HG03457 (cell line): ENCODE results near the gene RAD51B.

Source experiments
- ATAC-seq: cut with Tn5 transposase; IDR thresholded peaks from one replicate; pipeline ENCODE4 v1.9.1; 2021; ENCODE audit warnings: moderate number of reproducible peaks; ENCODE audit not compliant: unreplicated experiment

Gene RAD51B

GRCh38 chr14:68573126-68573525 is 753.5 kb downstream of the RAD51B start:
- no peak for ATAC-seq

DNA sequence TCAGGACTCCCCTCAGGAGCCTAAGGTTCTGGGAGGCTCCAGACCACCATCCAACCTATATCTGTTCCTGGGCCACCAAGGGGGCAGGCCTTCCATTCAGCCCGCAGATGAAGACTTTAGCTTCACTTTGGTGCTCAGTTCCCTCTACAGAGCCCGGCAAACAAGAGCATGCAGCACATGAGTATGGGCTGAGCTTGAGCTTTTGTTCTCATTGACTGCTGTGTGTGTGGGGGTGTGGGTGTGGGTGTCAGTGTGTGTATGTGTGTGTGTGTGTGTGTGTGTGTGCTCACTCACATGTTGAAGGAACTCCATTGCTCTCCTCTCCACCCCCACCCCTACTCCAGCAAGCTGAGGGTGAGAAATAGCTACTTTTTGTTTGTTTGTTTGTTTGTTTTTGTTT is 754.1 kb downstream of the RAD51B start:
- no peak for ATAC-seq

GRCh38 chr14:68574461-68574860 is 754.9 kb downstream of the RAD51B start:
- ATAC-seq: no peak

GRCh38 chr14:68574906-68575305 is 755.3 kb downstream of the RAD51B start:
- ATAC-seq: no peak

- no peak for ATAC-seq
These were observed 755.8 kb downstream of the RAD51B start for GRCh38 chr14:68575426-68575825.

- no peak for ATAC-seq
These were observed 756.5 kb downstream of the RAD51B start for GRCh38 chr14:68576031-68576430.

- no peak for ATAC-seq
These were observed 757.1 kb downstream of the RAD51B start for GRCh38 chr14:68576496-68577244.

DNA sequence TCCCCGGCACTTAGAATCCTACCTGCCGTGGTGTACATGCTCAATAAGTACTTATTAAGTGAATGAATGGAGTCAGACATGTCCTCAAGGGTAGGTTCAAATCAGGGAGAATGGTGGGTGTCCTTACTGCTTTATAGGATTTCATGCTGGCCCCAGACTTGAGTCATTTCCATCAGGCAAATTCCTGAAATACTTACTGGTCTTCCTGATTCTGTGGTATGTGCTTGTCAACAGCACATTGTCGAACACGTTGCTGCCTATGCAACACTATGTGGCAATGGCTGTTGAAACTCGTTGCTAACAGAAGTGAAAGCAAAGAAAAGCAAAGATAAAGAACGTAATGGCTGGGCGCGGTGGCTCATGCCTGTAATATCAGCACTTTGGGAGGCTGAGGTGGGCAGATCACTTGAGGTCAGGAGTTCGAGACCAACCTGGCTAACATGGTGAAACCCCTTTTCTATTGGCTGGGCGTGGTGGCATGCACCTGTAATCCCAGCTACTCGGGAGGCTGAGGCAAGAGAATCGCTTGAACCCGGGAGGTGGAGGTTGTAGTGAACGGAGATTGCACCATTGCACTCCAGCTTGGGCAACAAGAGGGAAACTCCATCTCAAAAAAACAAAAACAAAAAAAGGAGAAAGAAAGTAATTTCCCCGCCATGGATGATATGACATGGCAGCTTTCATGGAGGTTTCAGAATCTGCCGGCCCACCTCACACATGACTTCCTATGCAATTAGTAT is 758.4 kb downstream of the RAD51B start:
- ATAC-seq: no peak

GRCh38 chr14:68578597-68578996 is 759.0 kb downstream of the RAD51B start:
- ATAC-seq: no peak

DNA sequence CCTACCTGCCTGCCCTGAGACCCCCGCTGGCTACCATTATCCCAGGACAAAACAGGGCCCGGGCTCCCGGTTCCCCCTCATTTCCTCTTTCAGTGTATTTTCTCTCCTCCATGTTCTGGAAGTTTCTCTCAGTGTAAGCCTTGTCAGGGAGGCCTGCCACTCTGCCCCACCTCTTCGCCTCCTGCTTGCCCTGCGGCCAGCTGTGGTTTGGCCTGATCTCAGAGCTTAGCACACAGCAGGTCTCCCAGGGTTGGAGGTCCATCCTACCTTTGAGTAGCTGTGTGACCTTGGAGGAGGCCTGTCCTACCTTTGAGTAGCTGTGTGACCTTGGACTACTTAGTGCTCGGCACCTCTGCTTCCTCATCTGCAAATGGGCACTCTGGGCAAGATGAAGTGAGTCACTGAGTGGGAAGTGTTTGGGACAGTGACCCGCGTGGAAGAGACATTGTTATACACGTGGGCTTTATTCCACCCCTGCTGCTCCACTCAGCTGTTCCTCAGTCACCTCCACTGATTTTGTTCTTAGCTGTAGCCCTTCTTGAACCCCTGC is 760.6 kb downstream of the RAD51B start:
- ATAC-seq: no peak

DNA sequence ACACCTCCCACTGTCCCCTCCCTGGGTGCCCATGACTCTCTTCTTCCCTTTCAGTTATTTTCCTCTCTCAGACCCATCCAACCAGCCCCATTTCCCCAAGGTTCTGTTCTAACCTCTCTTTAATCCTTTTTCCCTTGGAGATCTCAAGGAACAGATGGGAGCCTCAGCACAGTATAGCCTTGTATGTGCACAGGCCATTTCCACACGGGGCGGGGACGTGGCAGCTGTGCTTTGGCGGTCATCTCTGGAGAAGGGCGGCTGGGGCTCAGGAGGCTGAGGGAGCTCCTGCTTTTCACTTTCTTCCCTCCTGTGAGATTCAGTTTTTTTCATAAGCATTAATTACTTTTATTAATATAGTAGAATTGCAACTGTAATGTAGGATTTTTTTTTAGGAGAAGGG is 761.1 kb downstream of the RAD51B start:
- ATAC-seq: no peak

- no peak for ATAC-seq
These were observed 764.1 kb downstream of the RAD51B start for GRCh38 chr14:68583548-68584280.

DNA sequence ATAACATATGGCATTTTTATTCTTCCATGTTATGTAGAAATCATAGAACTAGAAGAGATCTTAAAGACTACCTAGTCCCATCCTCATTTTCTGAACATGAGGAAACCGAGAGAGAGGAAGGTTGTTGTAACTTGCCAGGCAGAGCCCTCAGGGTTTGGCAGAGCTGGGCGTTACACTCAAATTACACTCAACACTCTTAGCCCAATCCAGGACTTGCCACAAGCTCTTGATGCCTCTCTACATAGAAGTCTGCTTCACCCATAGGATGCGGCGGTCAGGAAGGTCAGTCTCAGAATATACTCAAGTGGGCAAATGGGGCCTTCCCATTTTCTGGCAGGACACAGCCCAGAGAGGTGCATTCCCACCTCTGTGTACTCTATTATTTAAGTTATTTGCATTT is 765.2 kb downstream of the RAD51B start:
- no peak for ATAC-seq

GRCh38 chr14:68585690-68586089 is 766.1 kb downstream of the RAD51B start:
- no peak for ATAC-seq

DNA sequence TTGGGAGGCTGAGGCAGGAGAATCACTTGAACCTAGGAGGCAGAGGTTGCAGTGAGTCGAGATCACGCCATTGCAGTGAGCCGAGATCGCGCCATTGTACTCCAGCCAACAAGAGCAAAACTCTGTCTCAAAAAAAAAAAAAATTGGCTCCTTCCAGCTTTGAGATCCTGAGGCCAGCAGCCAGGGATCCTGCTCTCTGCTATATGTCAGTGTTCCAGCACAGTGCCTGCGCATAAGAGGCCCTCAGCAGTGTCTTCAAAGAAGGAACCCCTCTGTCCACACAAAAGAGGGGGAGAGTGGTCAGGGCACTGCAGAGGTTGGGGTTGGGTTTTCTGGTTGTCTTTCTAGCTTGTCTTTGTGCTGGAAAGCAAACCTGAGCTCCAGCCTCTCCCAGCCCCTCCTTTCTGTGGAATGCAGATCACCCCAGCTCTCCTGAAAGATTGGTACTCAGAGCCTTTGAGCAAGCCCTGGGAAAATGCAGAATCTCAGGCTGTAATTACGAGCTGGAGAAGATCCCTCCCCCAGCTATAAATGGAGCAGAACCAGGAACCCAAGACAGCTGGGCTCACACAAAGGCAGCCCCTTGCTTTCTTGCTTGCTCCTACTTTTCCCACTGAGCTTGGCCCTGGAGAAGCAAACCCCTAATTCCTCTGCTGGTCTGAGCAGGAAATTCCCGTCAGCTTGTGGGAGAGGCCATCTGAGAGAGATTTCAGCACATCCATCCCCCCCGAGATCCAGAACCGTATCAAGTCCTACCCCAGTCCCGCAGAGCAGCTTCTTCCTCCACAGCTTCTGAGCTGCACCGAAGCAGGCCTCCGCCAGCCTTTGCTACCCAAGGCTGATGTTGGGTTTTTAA is 767.5 kb downstream of the RAD51B start:
- ATAC-seq: no peak

- ATAC-seq: no peak
These were observed 768.4 kb downstream of the RAD51B start for GRCh38 chr14:68587931-68588330.

- no peak for ATAC-seq
These were observed 770.0 kb downstream of the RAD51B start for GRCh38 chr14:68589447-68590200.

DNA sequence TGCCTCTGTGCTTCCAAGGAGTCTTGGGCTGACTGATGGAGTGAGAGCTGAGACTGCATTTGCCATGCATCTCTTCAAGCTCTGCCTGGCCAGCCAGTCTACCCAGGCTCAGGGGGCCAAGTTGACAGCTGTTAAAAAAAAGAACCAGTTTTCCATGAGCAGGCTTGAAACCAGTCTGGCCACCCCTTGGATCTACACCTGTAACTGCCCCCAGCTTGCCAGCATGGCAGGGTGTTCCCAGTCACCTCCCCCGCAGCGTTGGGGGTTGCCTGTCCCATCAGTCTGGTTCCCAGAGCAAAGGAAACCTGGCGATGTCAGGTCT is 770.6 kb downstream of the RAD51B start:
- no peak for ATAC-seq

- no peak for ATAC-seq
These were observed 772.2 kb downstream of the RAD51B start for GRCh38 chr14:68591786-68592185.

GRCh38 chr14:68592948-68593556 is 773.5 kb downstream of the RAD51B start:
- no peak for ATAC-seq
